IMR-90 (cell line): ENCODE measurements around the gene RSRC1. TPM values are rescaled to one million over a fixed set of nuclear protein-coding genes. Genes with fewer than 3 reads are reported as not detected.
A peak's percentile ranks its signal among the peaks of the same experiment; 100 is the strongest.

Experiments
- ATAC-seq: fragments of 200-7000 bp; cut with Tn5 transposase; 2 replicates; pipeline ENCODE4 v1.9.1; 2020; ENCODE audit warnings: low read depth, mild to moderate bottlenecking, moderate library complexity
- BruUV-seq: library from RNA; stranded (reverse); fragments of 400-500 nt; replicated peaks from 2 replicates; lab custom pipeline; 2021; lab: Mats Ljungman, UMichigan
- CTCF ChIA-PET: fragments of 300-600 bp; formaldehyde crosslinking; extraction: SDS; loops from one replicate; lab custom pipeline; 2021; ENCODE audit warnings: antibody characterized with exemption; lab: Yijun Ruan, JAX
- POLR2A ChIA-PET: fragments of 300-600 bp; sonication (Branson Sonifier 250); formaldehyde crosslinking; loops from one replicate; lab custom pipeline; 2022; ENCODE audit warnings: antibody characterized with exemption; ENCODE audit not compliant: unreplicated experiment; lab: Charles Lee
- DNase-seq: peaks from one replicate; pipeline ENCODE4 v3.0.0; 2013
- H2AFZ ChIP-seq: replicated peaks from 2 replicates; pipeline ENCODE3; 2013; ENCODE audit warnings: low read length, mild to moderate bottlenecking; ENCODE audit not compliant: poor library complexity
- H2AK5ac ChIP-seq: 2 replicates; pipeline ENCODE4 v1.6.1; 2013; ENCODE audit warnings: low read depth, low read length, inconsistent platforms
- H2AK9ac ChIP-seq: replicated peaks from 2 replicates; pipeline ENCODE3; 2013; ENCODE audit warnings: mild to moderate bottlenecking, low read depth, low read length, moderate library complexity; ENCODE audit not compliant: poor library complexity
- H2BK120ac ChIP-seq: 2 replicates; pipeline ENCODE4 v1.6.1; 2013; ENCODE audit warnings: low read depth, low read length, inconsistent platforms
- H2BK15ac ChIP-seq: 3 replicates; pipeline ENCODE4 v1.6.1; 2013; ENCODE audit warnings: low read depth, low read length, inconsistent platforms
- H2BK20ac ChIP-seq: 2 replicates; pipeline ENCODE4 v1.6.1; 2013; ENCODE audit warnings: low read depth, mild to moderate bottlenecking, inconsistent platforms, low read length, moderate library complexity
- H2BK5ac ChIP-seq: 2 replicates; pipeline ENCODE4 v1.6.1; 2013; ENCODE audit warnings: mild to moderate bottlenecking, low read depth, low read length, inconsistent platforms; ENCODE audit not compliant: poor library complexity, severe bottlenecking
- H3K14ac ChIP-seq: replicated peaks from 2 replicates; pipeline ENCODE4 v1.6.1; 2013; ENCODE audit warnings: low read depth, low read length, inconsistent platforms
- H3K18ac ChIP-seq: 2 replicates; pipeline ENCODE4 v1.6.1; 2013; ENCODE audit warnings: low read depth, low read length, control low read depth
- H3K23ac ChIP-seq: 2 replicates; pipeline ENCODE4 v1.6.1; 2013; ENCODE audit warnings: low read depth, low read length, inconsistent platforms
- H3K27ac ChIP-seq: 2 replicates; pipeline ENCODE4 v1.5.1; 2013; ENCODE audit warnings: mild to moderate bottlenecking, control low read depth, low read length; ENCODE audit not compliant: insufficient read depth
- H3K27me3 ChIP-seq: 2 replicates; pipeline ENCODE4 v1.6.1; 2013; ENCODE audit warnings: low read length; ENCODE audit not compliant: control insufficient read depth, insufficient read depth
- H3K36me3 ChIP-seq: 2 replicates; pipeline ENCODE4 v1.6.1; 2013; ENCODE audit warnings: low read length, mixed read lengths; ENCODE audit not compliant: control insufficient read depth, insufficient read depth
- H3K4ac ChIP-seq: 2 replicates; pipeline ENCODE4 v1.6.1; 2013; ENCODE audit warnings: low read depth, low read length, inconsistent platforms
- H3K4me1 ChIP-seq: 2 replicates; pipeline ENCODE4 v1.6.1; 2013; ENCODE audit warnings: low read length, mixed read lengths; ENCODE audit not compliant: control insufficient read depth, insufficient read depth
- H3K4me2 ChIP-seq: 2 replicates; pipeline ENCODE4 v1.6.1; 2013; ENCODE audit warnings: low read depth, mild to moderate bottlenecking, control low read depth, low read length, moderate library complexity
- H3K4me3 ChIP-seq: 2 replicates; pipeline ENCODE4 v1.5.1; 2013; ENCODE audit warnings: low read depth, mild to moderate bottlenecking, control low read depth, low read length, moderate library complexity; ENCODE audit not compliant: insufficient read depth
- H3K56ac ChIP-seq: 2 replicates; pipeline ENCODE4 v1.6.1; 2013; ENCODE audit warnings: low read length, inconsistent platforms; ENCODE audit not compliant: insufficient read depth; ENCODE audit errors: extremely low read depth
- H3K79me1 ChIP-seq, 2 experiments: 2 replicates each; pipeline ENCODE4 v1.6.1; 2013; ENCODE audit warnings: low read length in 2 of 2, inconsistent platforms in 1 of 2, low read depth in 1 of 2
- H3K9ac ChIP-seq: 2 replicates; pipeline ENCODE4 v1.6.1; 2013; ENCODE audit warnings: low read depth, low read length, control low read depth
- H3K9me1 ChIP-seq: 2 replicates; pipeline ENCODE4 v1.6.1; 2013; ENCODE audit warnings: low read length, inconsistent platforms; ENCODE audit not compliant: insufficient read depth
- H3K9me3 ChIP-seq: 2 replicates; pipeline ENCODE4 v1.6.1; 2013; ENCODE audit warnings: low read length; ENCODE audit not compliant: control insufficient read depth, insufficient read depth
- H4K20me1 ChIP-seq: 2 replicates; pipeline ENCODE4 v1.6.1; 2013; ENCODE audit warnings: low read length, inconsistent platforms; ENCODE audit not compliant: insufficient read depth
- H4K5ac ChIP-seq: 2 replicates; pipeline ENCODE4 v1.6.1; 2013; ENCODE audit warnings: mild to moderate bottlenecking, low read depth, low read length, control low read depth
- H4K8ac ChIP-seq, 2 experiments: 2 replicates each; pipeline ENCODE4 v1.6.1; 2013; ENCODE audit warnings: low read depth in 2 of 2, low read length in 2 of 2, control low read depth in 1 of 2, inconsistent platforms in 1 of 2
- H4K91ac ChIP-seq: 2 replicates; pipeline ENCODE4 v1.6.1; 2013; ENCODE audit warnings: low read depth, low read length, inconsistent platforms; ENCODE audit not compliant: insufficient read depth
- CEBPB ChIP-seq: IDR thresholded peaks from 2 replicates; pipeline ENCODE4 v1.6.1; 2012; ENCODE audit warnings: low read depth, low read length, improper control_type of control experiment
- RCOR1 ChIP-seq: IDR thresholded peaks from 2 replicates; pipeline ENCODE4 v1.6.1; 2012; ENCODE audit warnings: mild to moderate bottlenecking, low read length, improper control_type of control experiment; ENCODE audit not compliant: insufficient replicate concordance
- SMC3 ChIP-seq: fragments of 150-350 bp; IDR thresholded peaks from 2 replicates; pipeline ENCODE4 v1.6.1; 2016; ENCODE audit warnings: low read depth, mild to moderate bottlenecking, antibody characterized with exemption, low read length, moderate library complexity
- USF2 ChIP-seq: fragments of 150-350 bp; IDR thresholded peaks from 2 replicates; pipeline ENCODE4 v1.6.1; 2017; ENCODE audit warnings: mild to moderate bottlenecking, antibody characterized with exemption, low read length, low read depth
- WGBS, 2 experiments: methylation state at CpG; one replicate each; pipeline versions ENCODE4 v1.1.5 to v1.1.7; 2013; ENCODE audit warnings: missing lambda C conversion rate in 2 of 2; ENCODE audit not compliant: insufficient read length in 1 of 2; ENCODE audit errors: extremely low coverage in 2 of 2; 5-methylcytosine and 5-hydroxymethylcytosine counted together
- dilution Hi-C: fragments of 300-500 bp; cut with HindIII; formaldehyde crosslinking; loops from one replicate; pipeline ENCODE4 v1.14.3; 2018; ENCODE audit warnings: low sequenced_read_pairs; ENCODE audit not compliant: unreplicated experiment
- in situ Hi-C: fragments of 300-500 bp; cut with MboI; formaldehyde crosslinking; loops from 3 replicates; pipeline ENCODE4 v1.14.3; 2019; ENCODE audit warnings: low sequenced_read_pairs, inconsistent platforms, mixed read lengths
- intact Hi-C: fragments of 100-400 bp; cut with micrococcal nuclease; formaldehyde crosslinking; loops from 2 replicates; pipeline ENCODE4 v1.10.0; 2022
- polyA plus RNA-seq, 3 experiments: library from polyadenylated mRNA; depleted of rRNA; stranded (reverse); fragments of >200 nt; gene quantifications; 2 replicates each; pipeline ENCODE4 v1.2.3, GENCODE V29; 2012; ENCODE audit warnings: low replicate concordance in 1 of 3
- total RNA-seq: library from RNA; depleted of rRNA; stranded (reverse); fragments of >200 nt; gene quantifications from 2 replicates; pipeline ENCODE4 v1.2.3, GENCODE V29; 2012

Gene RSRC1
- total and polyA plus RNA-seq, 2 of the 4 experiments (the other 2 are of a cell fraction), result 3.8 to 41.8 TPM

GRCh38 chr3:158108445-158108985 lies 1.4 kb upstream of the RSRC1 start:
- CTCF ChIA-PET, result interaction anchor here (0.5 to 1.2 kb wide), 4 partner anchors 9 to 1438 kb away, joined by 3 to 4 read pairs (median 3); no protein-coding TSS in a partner anchor
- Histone ChIP-seq H4K91ac (no peak overlapping the region), H3K4ac (no peak overlapping the region), H3K14ac (no peak overlapping the region), H3K4me3 (no peak overlapping the region), H3K23ac (no peak overlapping the region), H2BK5ac (no peak overlapping the region), H3K9me1 (no peaks in the 10 kb centered on the region), H4K8ac (no peak overlapping the region), H3K79me1 (peaks cover 11 to 14% of the 10 kb centered on the region in 2 experiments; a peak in 3 of 4 replicates), H2BK20ac (no peak overlapping the region), H4K5ac (no peak overlapping the region), H3K36me3 (no peaks in the 10 kb centered on the region), H3K56ac (no peak overlapping the region), H2AFZ (no peak overlapping the region), H3K9ac (no peak overlapping the region), H3K4me2 (no peak overlapping the region), H2BK15ac (no peak overlapping the region), H3K27me3 (peaks cover 47% of the 10 kb centered on the region), H3K4me1 (peaks cover 2% of the 10 kb centered on the region; the same call in 1 of the 2 replicates), H2AK9ac (no peak overlapping the region), H2BK120ac (no peak overlapping the region), H3K9me3 (peaks cover 2% of the 10 kb centered on the region; the same call in 1 of the 2 replicates), H2AK5ac (no peak overlapping the region), H3K18ac (no peak overlapping the region), H3K27ac (no peak overlapping the region), H4K20me1 (0 out of 2 replicates have a peak, but pooled peaks cover 5% of the 10 kb centered on the region)
- DNase-seq (no peak), ATAC-seq (no peak)
- TF ChIP-seq CEBPB (peak; percentile 64), USF2 (no peak), RCOR1 (no peak), SMC3 (no peak)
- no CpG with 5 or more reads among the region's 2 CpGs for WGBS, 2 experiments
- BruUV-seq, result no TSS peak
- POLR2A ChIA-PET, result no interaction called here
- intact Hi-C loops (loop anchor here (5.0 to 10.0 kb wide), 4 partner anchors 204 to 576 kb away; partner anchors contain the start of gene GFM1), in situ Hi-C loops (loop anchor here (25.0 kb wide), 1 partner anchor 679 kb away; no protein-coding TSS in a partner anchor), dilution Hi-C loops (no loop called here)
